Measurements from ENCODE around the gene MKI67.

GRCh38 chr10:128169811-128170379 lies 43.7 kb upstream of the MKI67 start:
- TF ChIP-seq EZH2 (IDR thresholded peaks at IDR 0.05; ENCODE audit: low read length) = no peak
- TF ChIP-seq CTCF (optimal IDR thresholded peaks at IDR 0.05 in 1 of 3, IDR thresholded peaks at IDR 0.05 in 1 of 3, conservative IDR thresholded peaks at IDR 0.05 in 1 of 3; ENCODE audit: extremely low read depth in 1 of 3, insufficient read depth in 2 of 3, low read length in 3 of 3) = no peak
